GM19238 (cell line): ENCODE measurements around the gene DNAJC5G.
A peak's percentile ranks its signal among the peaks of the same experiment; 100 is the strongest.

Experiments
- DNase-seq: peaks from one replicate; pipeline ENCODE4 v3.0.0; 2011; ENCODE audit warnings: low spot score; ENCODE audit not compliant: insufficient read length

The DNAJC5G gene

GRCh38 chr2:27275211-27276150, at the start of gene DNAJC5G:
Gene DNAJC5G (plus strand): TSS chr2:27275433. CDS start chr2:27276729, 1,296 bp downstream.
- no peak for DNase-seq

- no peak for DNase-seq
Measured at GRCh38 chr2:27225526-27225925, 49.7 kb upstream of the DNAJC5G start.

- DNase-seq: no peak
Measured at GRCh38 chr2:27227501-27227900, 47.7 kb upstream of the DNAJC5G start.

GRCh38 chr2:27231921-27232320, 43.3 kb upstream of the DNAJC5G start:
- DNase-seq: no peak

- no peak for DNase-seq
Measured at GRCh38 chr2:27233341-27233740, 41.9 kb upstream of the DNAJC5G start.

- DNase-seq: no peak
Measured at GRCh38 chr2:27236136-27236535, 39.1 kb upstream of the DNAJC5G start.

- no peak for DNase-seq
Measured at GRCh38 chr2:27236626-27237025, 38.6 kb upstream of the DNAJC5G start.

- DNase-seq: no peak
Measured at GRCh38 chr2:27237341-27237945, 37.8 kb upstream of the DNAJC5G start.

- DNase-seq: no peak
Measured at GRCh38 chr2:27238976-27239375, 36.3 kb upstream of the DNAJC5G start.

GRCh38 chr2:27240406-27240805, 34.8 kb upstream of the DNAJC5G start:
- DNase-seq: no peak

GRCh38 chr2:27241761-27242613, 33.2 kb upstream of the DNAJC5G start:
- DNase-seq: no peak

GRCh38 chr2:27242614-27242951, 32.6 kb upstream of the DNAJC5G start:
- DNase-seq: no peak

GRCh38 chr2:27243391-27244130, 31.7 kb upstream of the DNAJC5G start:
- DNase-seq: no peak

- DNase-seq: no peak
Measured at GRCh38 chr2:27245116-27245515, 30.1 kb upstream of the DNAJC5G start.

GRCh38 chr2:27245626-27246025, 29.6 kb upstream of the DNAJC5G start:
- DNase-seq: no peak

- no peak for DNase-seq
Measured at GRCh38 chr2:27247893-27248292, 27.3 kb upstream of the DNAJC5G start.

GRCh38 chr2:27249159-27249890, 25.9 kb upstream of the DNAJC5G start:
- no peak for DNase-seq

- peak; percentile 57 for DNase-seq
Measured at GRCh38 chr2:27249891-27250651, 25.2 kb upstream of the DNAJC5G start.

GRCh38 chr2:27250652-27251379, 24.4 kb upstream of the DNAJC5G start:
- no peak for DNase-seq
